ENCODE measurements around the gene FAT2.

The FAT2 gene

GRCh38 chr5:151612689-151613427 lies 21.7 kb upstream of the FAT2 start:
- Histone ChIP-seq H3K4me1 (ENCODE audit: insufficient read depth, insufficient read length) (peaks cover 3% of the 10 kb centered on the region), H3K9ac (ENCODE audit: insufficient read length, low read depth) (no peak overlapping the region), H3K36me3 (ENCODE audit: insufficient read depth, insufficient read length, low read length) (no peaks in the 10 kb centered on the region), H3K9me3 (ENCODE audit: insufficient read depth, low read length) (no peaks in the 10 kb centered on the region), H3K27me3 (ENCODE audit: insufficient read depth, insufficient read length) (no peaks in the 10 kb centered on the region), H3K4me3 (ENCODE audit: insufficient read length, low read depth) (no peak overlapping the region)
- TF ChIP-seq YY1 (IDR thresholded peaks at IDR 0.05; ENCODE audit: insufficient read depth, insufficient read length) (no peak), SUZ12 (IDR thresholded peaks at IDR 0.05; ENCODE audit: extremely low read depth, insufficient read depth, insufficient read length) (no peak), ZNF274 (IDR thresholded peaks at IDR 0.05; ENCODE audit: low read depth, low read length) (no peak)
- DNase-seq (ENCODE audit: low read depth, low spot score) = no peak

- Histone ChIP-seq H3K9ac (ENCODE audit: insufficient read length, low read depth) (no peak overlapping the region), H3K27me3 (ENCODE audit: insufficient read depth, insufficient read length) (no peaks in the 10 kb centered on the region), H3K36me3 (ENCODE audit: insufficient read depth, insufficient read length, low read length) (no peaks in the 10 kb centered on the region), H3K9me3 (ENCODE audit: insufficient read depth, low read length) (no peaks in the 10 kb centered on the region), H3K4me3 (ENCODE audit: insufficient read length, low read depth) (no peak overlapping the region), H3K4me1 (ENCODE audit: insufficient read depth, insufficient read length) (peaks cover 3% of the 10 kb centered on the region)
- DNase-seq (ENCODE audit: low read depth, low spot score) = no peak
- TF ChIP-seq YY1 (IDR thresholded peaks at IDR 0.05; ENCODE audit: insufficient read depth, insufficient read length) (no peak), ZNF274 (IDR thresholded peaks at IDR 0.05; ENCODE audit: low read depth, low read length) (no peak), SUZ12 (IDR thresholded peaks at IDR 0.05; ENCODE audit: extremely low read depth, insufficient read depth, insufficient read length) (no peak)
These were observed 20.1 kb upstream of the FAT2 start for GRCh38 chr5:151611127-151611775.

- no peak for DNase-seq (ENCODE audit: low read depth, low spot score)
- no peak for TF ChIP-seq ZNF274 (IDR thresholded peaks at IDR 0.05; ENCODE audit: low read depth, low read length)
- no peak for TF ChIP-seq SUZ12 (IDR thresholded peaks at IDR 0.05; ENCODE audit: extremely low read depth, insufficient read depth, insufficient read length)
- TF ChIP-seq YY1 (IDR thresholded peaks at IDR 0.05; ENCODE audit: insufficient read depth, insufficient read length) = no peak
- no peaks in the 10 kb centered on the region for H3K36me3 ChIP-seq (ENCODE audit: insufficient read depth, insufficient read length, low read length)
These were observed 17.4 kb upstream of the FAT2 start for GRCh38 chr5:151608522-151608921.

GRCh38 chr5:151607304-151607703 lies 16.2 kb upstream of the FAT2 start:
- Histone ChIP-seq H3K9ac (ENCODE audit: insufficient read length, low read depth) (no peak overlapping the region), H3K36me3 (ENCODE audit: insufficient read depth, insufficient read length, low read length) (no peaks in the 10 kb centered on the region), H3K4me3 (ENCODE audit: insufficient read length, low read depth) (no peak overlapping the region), H3K4me1 (ENCODE audit: insufficient read depth, insufficient read length) (no peaks in the 10 kb centered on the region), H3K27me3 (ENCODE audit: insufficient read depth, insufficient read length) (no peaks in the 10 kb centered on the region), H3K9me3 (ENCODE audit: insufficient read depth, low read length) (no peaks in the 10 kb centered on the region)
- DNase-seq (ENCODE audit: low read depth, low spot score) = no peak
- no peak for TF ChIP-seq ZNF274 (IDR thresholded peaks at IDR 0.05; ENCODE audit: low read depth, low read length)
- TF ChIP-seq YY1 (IDR thresholded peaks at IDR 0.05; ENCODE audit: insufficient read depth, insufficient read length) = no peak
- no peak for TF ChIP-seq SUZ12 (IDR thresholded peaks at IDR 0.05; ENCODE audit: extremely low read depth, insufficient read depth, insufficient read length)

More at GRCh38 chr5:151608522-151608921, 17.4 kb upstream of the FAT2 start:
- no peak overlapping the region for H3K9ac ChIP-seq (ENCODE audit: insufficient read length, low read depth)
- H3K27me3 ChIP-seq (ENCODE audit: insufficient read depth, insufficient read length) = no peaks in the 10 kb centered on the region
- H3K9me3 ChIP-seq (ENCODE audit: insufficient read depth, low read length) = no peaks in the 10 kb centered on the region
- no peaks in the 10 kb centered on the region for H3K4me1 ChIP-seq (ENCODE audit: insufficient read depth, insufficient read length)
- H3K4me3 ChIP-seq (ENCODE audit: insufficient read length, low read depth) = no peak overlapping the region

- Histone ChIP-seq H3K9me3 (ENCODE audit: insufficient read depth, low read length) (no peaks in the 10 kb centered on the region), H3K4me3 (ENCODE audit: insufficient read length, low read depth) (no peak overlapping the region), H3K4me1 (ENCODE audit: insufficient read depth, insufficient read length) (no peaks in the 10 kb centered on the region), H3K36me3 (ENCODE audit: insufficient read depth, insufficient read length, low read length) (no peaks in the 10 kb centered on the region), H3K27me3 (ENCODE audit: insufficient read depth, insufficient read length) (no peaks in the 10 kb centered on the region), H3K9ac (ENCODE audit: insufficient read length, low read depth) (no peak overlapping the region)
- TF ChIP-seq SUZ12 (IDR thresholded peaks at IDR 0.05; ENCODE audit: extremely low read depth, insufficient read depth, insufficient read length) (no peak), YY1 (IDR thresholded peaks at IDR 0.05; ENCODE audit: insufficient read depth, insufficient read length) (no peak), ZNF274 (IDR thresholded peaks at IDR 0.05; ENCODE audit: low read depth, low read length) (no peak)
- no peak for DNase-seq (ENCODE audit: low read depth, low spot score)
These were observed 14.4 kb upstream of the FAT2 start for GRCh38 chr5:151605559-151605958.

- Histone ChIP-seq H3K36me3 (ENCODE audit: insufficient read depth, insufficient read length, low read length) (no peaks in the 10 kb centered on the region), H3K9ac (ENCODE audit: insufficient read length, low read depth) (no peak overlapping the region), H3K27me3 (ENCODE audit: insufficient read depth, insufficient read length) (no peaks in the 10 kb centered on the region), H3K4me3 (ENCODE audit: insufficient read length, low read depth) (no peak overlapping the region), H3K9me3 (ENCODE audit: insufficient read depth, low read length) (no peaks in the 10 kb centered on the region), H3K4me1 (ENCODE audit: insufficient read depth, insufficient read length) (peaks cover 3% of the 10 kb centered on the region)
- TF ChIP-seq SUZ12 (IDR thresholded peaks at IDR 0.05; ENCODE audit: extremely low read depth, insufficient read depth, insufficient read length) = no peak
- no peak for TF ChIP-seq YY1 (IDR thresholded peaks at IDR 0.05; ENCODE audit: insufficient read depth, insufficient read length)
- no peak for TF ChIP-seq ZNF274 (IDR thresholded peaks at IDR 0.05; ENCODE audit: low read depth, low read length)
- no peak for DNase-seq (ENCODE audit: low read depth, low spot score)
These were observed 11.7 kb upstream of the FAT2 start for GRCh38 chr5:151602806-151603205.

GRCh38 chr5:151601391-151601790 lies 10.3 kb upstream of the FAT2 start:
- Histone ChIP-seq H3K9me3 (ENCODE audit: insufficient read depth, low read length) (no peaks in the 10 kb centered on the region), H3K36me3 (ENCODE audit: insufficient read depth, insufficient read length, low read length) (no peaks in the 10 kb centered on the region), H3K4me1 (ENCODE audit: insufficient read depth, insufficient read length) (peaks cover 12% of the 10 kb centered on the region), H3K27me3 (ENCODE audit: insufficient read depth, insufficient read length) (no peaks in the 10 kb centered on the region), H3K4me3 (ENCODE audit: insufficient read length, low read depth) (no peak overlapping the region), H3K9ac (ENCODE audit: insufficient read length, low read depth) (no peak overlapping the region)
- no peak for DNase-seq (ENCODE audit: low read depth, low spot score)
- TF ChIP-seq SUZ12 (IDR thresholded peaks at IDR 0.05; ENCODE audit: extremely low read depth, insufficient read depth, insufficient read length) = no peak
- no peak for TF ChIP-seq ZNF274 (IDR thresholded peaks at IDR 0.05; ENCODE audit: low read depth, low read length)
- TF ChIP-seq YY1 (IDR thresholded peaks at IDR 0.05; ENCODE audit: insufficient read depth, insufficient read length) = no peak
